Mucosa of descending colon (tissue), 3 donors: ENCODE results near the gene BMP6. TPM values are rescaled to one million over a fixed set of nuclear protein-coding genes. Genes with fewer than 3 reads are reported as not detected.

Experiments
- ATAC-seq: fragments of 200-7000 bp; cut with Tn5 transposase; one replicate; pipeline ENCODE4 v1.9.1; 2020; ENCODE audit warnings: mild to moderate bottlenecking, moderate library complexity
- DNase-seq, 3 donors: peaks; one replicate each; pipeline ENCODE4 v3.0.0-alpha.2; 2020
- H3K36me3 ChIP-seq: fragments of 200-600 bp; one replicate; pipeline ENCODE4 v1.8.0; 2021; ENCODE audit warnings: low read depth, mild to moderate bottlenecking
- H3K4me1 ChIP-seq: fragments of 200-600 bp; one replicate; pipeline ENCODE4 v1.8.0; 2021; ENCODE audit warnings: low read depth, mild to moderate bottlenecking
- H3K4me3 ChIP-seq: fragments of 200-600 bp; one replicate; pipeline ENCODE4 v1.8.0; 2021; ENCODE audit warnings: mild to moderate bottlenecking
- H3K9me3 ChIP-seq: fragments of 200-600 bp; one replicate; pipeline ENCODE4 v1.8.0; 2021; ENCODE audit warnings: mild to moderate bottlenecking
- CTCF ChIP-seq: fragments of 200-600 bp; IDR thresholded peaks from one replicate; pipeline ENCODE4 v1.8.0; 2022; ENCODE audit warnings: antibody characterized with exemption, mild to moderate bottlenecking
- intact Hi-C, 2 donors: fragments of 100-400 bp; cut with DNase I in 1 of 2; cut with micrococcal nuclease in 1 of 2; formaldehyde crosslinking; loops; one replicate each; pipeline versions ENCODE4 v1.11.0 to v1.11.1; 2022; cut with DNase I, micrococcal nuclease
- total RNA-seq, 3 donors: library from RNA; stranded (reverse); fragmentation: NEBNext Ultra II Directional in 2 of 3; extraction: Animal tissue kit (Norgen Biotek cat#: 25700) in 2 of 3; gene quantifications; one replicate each; pipeline versions ENCODE4 v1.2.1 to v1.2.4, GENCODE V29; 2021 to 2023
- donor health status: DM: no; HTN: no; CAD: no; lungs with moderate emphysema.
- donor health status: DM: no; HTN: no; CAD: no.
- donor health status: DM: no; HTN: yes; CAD: no.

Gene BMP6
- total RNA-seq, 3 donors from 2014 or later, result 0.55 to 1.9 (median 0.98) TPM

DNA sequence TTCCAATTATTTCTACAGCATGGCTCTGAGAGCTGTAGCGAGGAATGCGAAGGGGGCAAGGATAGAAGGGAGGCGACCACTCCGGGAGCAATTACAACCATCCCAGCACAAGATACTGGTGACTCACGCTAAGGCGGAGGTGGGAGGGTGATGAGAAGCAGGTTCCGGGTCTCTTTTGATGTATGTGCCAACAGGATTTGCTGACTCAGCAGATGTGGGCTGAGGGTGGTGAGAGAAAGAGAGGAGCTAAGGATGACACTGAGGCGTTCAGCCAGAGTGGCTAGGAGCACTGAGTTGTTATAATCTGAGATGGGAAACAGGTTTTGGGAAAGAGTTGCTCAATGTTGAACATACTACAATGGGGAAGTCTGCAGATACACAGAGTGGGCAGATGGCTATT is 194.0 kb downstream of the BMP6 start:
- ATAC-seq (peak; percentile 15), DNase-seq (no peak)
- Histone ChIP-seq H3K4me1 (no peaks in the 10 kb centered on the region), H3K36me3 (no peaks in the 10 kb centered on the region), H3K4me3 (no peak overlapping the region), H3K9me3 (no peaks in the 10 kb centered on the region)
- intact Hi-C loops, result no loop called here
- no peak for TF ChIP-seq CTCF

GRCh38 chr6:7920425-7920824 is 194.5 kb downstream of the BMP6 start:
- H3K4me3 ChIP-seq, result no peak overlapping the region
- TF ChIP-seq CTCF, result no peak
- intact Hi-C loops, result no loop called here
- no peaks in the 10 kb centered on the region for H3K4me1 ChIP-seq
- DNase-seq, result no peak
- H3K36me3 ChIP-seq, result no peaks in the 10 kb centered on the region
- peaks cover 1% of the 10 kb centered on the region for H3K9me3 ChIP-seq
- no peak for ATAC-seq

- H3K4me3 ChIP-seq, result no peak overlapping the region
- no peaks in the 10 kb centered on the region for H3K4me1 ChIP-seq
- intact Hi-C loops, result no loop called here
- no peak for TF ChIP-seq CTCF
- no peaks in the 10 kb centered on the region for H3K36me3 ChIP-seq
- H3K9me3 ChIP-seq, result peaks cover 7% of the 10 kb centered on the region
- ATAC-seq (no peak), DNase-seq (no peak)
Measured at GRCh38 chr6:7921046-7921445, 195.1 kb downstream of the BMP6 start.

DNA sequence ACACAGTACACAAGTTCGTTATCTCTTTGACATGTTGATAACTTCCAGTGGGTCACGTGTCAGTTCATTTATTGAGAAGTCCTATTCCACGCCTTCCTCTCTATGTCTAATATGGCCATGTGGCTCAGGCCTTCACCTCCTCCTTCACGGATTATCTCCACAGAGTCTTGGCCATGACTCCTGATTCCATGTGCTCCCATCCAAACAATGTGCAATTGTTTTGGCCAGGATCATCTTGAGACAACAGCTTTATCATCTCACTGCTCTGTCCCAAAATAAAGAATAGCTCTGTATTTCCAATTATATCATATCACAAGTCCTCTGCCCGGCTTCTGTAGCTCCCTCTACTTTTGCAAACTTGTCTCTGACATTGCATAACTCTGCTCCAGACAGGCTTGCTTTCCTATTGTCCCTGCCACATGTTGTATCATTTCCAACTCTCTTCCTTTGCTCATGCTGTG is 195.8 kb downstream of the BMP6 start:
- no peaks in the 10 kb centered on the region for H3K36me3 ChIP-seq
- ATAC-seq (no peak), DNase-seq (no peak)
- intact Hi-C loops, result no loop called here
- H3K9me3 ChIP-seq, result peaks cover 7% of the 10 kb centered on the region
- no peak overlapping the region for H3K4me3 ChIP-seq
- no peaks in the 10 kb centered on the region for H3K4me1 ChIP-seq
- TF ChIP-seq CTCF, result no peak

DNA sequence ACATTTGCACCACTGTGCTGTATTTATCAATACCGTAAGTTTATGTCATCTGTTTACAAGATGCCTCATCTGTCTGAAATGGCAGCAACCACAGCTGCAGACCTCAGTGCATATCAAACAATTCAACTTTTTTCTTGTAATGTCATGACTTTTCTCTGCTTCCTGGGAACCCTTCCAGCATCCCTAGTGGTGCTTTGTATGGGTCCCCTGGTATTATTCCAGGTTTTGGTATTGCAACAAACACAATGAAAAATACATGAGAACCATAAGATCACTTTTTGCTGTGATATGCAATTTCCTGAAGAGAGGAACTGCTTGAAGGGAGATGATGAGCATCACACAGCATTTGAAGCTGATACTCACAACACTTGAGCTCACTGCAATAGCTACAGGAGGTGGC is 196.7 kb downstream of the BMP6 start:
- DNase-seq, result no peak
- Histone ChIP-seq H3K4me1 (no peaks in the 10 kb centered on the region), H3K9me3 (peaks cover 7% of the 10 kb centered on the region), H3K4me3 (no peak overlapping the region), H3K36me3 (no peaks in the 10 kb centered on the region)
- TF ChIP-seq CTCF, result no peak
- ATAC-seq, result no peak
- intact Hi-C loops, result no loop called here

DNA sequence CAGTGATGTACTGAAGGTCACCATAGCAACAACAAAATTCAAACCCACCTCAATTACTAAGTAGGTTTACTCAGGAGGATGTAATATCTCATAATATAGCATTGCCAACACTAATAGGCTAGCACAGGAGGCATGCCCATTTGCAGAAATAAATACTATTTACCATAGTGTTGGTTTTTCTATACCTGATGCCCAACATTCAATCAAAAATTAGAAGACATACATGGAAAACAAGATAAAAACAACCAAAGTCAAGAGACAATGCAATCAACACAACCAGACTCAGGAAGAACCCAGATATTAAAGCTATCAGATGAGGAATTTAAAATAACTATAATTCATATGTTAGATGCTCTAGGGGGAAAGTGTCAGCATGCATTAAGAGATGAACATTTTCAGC is 199.0 kb downstream of the BMP6 start:
- no peak for ATAC-seq
- no peak for TF ChIP-seq CTCF
- no peak overlapping the region for H3K4me3 ChIP-seq
- H3K36me3 ChIP-seq, result no peaks in the 10 kb centered on the region
- DNase-seq, result no peak
- H3K9me3 ChIP-seq, result peaks cover 7% of the 10 kb centered on the region
- H3K4me1 ChIP-seq, result no peaks in the 10 kb centered on the region
- intact Hi-C loops, result no loop called here
